SH-SY5Y (cell line): ENCODE measurements around the gene SSBP1.

ENCODE experiments used
- GATA2 ChIP-seq: IDR thresholded peaks from 2 replicates; pipeline ENCODE4 v1.6.1; 2011; ENCODE audit warnings: mild to moderate bottlenecking, low read depth, low read length
- GATA3 ChIP-seq: IDR thresholded peaks from 2 replicates; pipeline ENCODE4 v1.6.1; 2011; ENCODE audit warnings: low read depth, mild to moderate bottlenecking, low read length, moderate library complexity

The SSBP1 gene

DNA sequence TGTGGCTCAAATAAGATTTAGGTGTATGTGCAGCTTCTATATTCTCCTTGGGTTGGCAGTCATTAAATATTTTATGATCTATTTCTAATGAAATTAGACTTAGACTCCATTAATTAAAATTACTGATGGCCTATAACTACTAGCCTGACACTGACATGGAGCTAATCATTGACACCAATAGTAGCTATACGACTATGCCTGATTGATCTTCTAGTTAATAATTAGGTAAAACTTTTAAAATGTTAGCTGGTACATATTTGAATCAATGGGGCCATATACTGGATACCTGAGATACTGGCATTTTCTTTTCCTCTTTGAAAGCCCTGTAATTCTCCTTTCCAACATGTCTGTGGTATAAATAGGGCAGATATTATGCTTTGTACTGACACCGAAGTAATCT lies 15.6 kb upstream of the SSBP1 start:
- TF ChIP-seq GATA2 (no peak), GATA3 (no peak)

DNA sequence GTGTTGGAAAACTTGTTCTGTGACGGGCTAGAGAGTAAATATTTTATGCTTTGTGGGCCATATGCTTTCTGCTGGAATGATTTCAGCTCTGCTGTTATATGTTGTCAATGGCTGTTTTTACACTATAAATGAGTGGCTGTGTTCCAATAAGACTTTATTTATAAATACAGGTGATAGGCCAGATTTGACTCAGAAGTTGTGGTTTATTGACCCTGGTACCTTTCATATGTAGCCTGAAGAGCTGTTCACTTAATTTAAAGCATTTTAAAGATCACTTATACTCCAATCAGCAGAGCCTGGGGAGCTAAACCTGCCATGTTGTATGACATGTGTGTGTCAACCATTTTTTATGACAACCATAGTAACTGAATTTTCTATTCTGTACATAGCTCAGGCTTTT lies 9.1 kb upstream of the SSBP1 start:
- TF ChIP-seq GATA2 (no peak), GATA3 (no peak)

- TF ChIP-seq GATA3 (no peak), GATA2 (no peak)
These were observed 6.5 kb upstream of the SSBP1 start for GRCh38 chr7:141731476-141732149.

DNA sequence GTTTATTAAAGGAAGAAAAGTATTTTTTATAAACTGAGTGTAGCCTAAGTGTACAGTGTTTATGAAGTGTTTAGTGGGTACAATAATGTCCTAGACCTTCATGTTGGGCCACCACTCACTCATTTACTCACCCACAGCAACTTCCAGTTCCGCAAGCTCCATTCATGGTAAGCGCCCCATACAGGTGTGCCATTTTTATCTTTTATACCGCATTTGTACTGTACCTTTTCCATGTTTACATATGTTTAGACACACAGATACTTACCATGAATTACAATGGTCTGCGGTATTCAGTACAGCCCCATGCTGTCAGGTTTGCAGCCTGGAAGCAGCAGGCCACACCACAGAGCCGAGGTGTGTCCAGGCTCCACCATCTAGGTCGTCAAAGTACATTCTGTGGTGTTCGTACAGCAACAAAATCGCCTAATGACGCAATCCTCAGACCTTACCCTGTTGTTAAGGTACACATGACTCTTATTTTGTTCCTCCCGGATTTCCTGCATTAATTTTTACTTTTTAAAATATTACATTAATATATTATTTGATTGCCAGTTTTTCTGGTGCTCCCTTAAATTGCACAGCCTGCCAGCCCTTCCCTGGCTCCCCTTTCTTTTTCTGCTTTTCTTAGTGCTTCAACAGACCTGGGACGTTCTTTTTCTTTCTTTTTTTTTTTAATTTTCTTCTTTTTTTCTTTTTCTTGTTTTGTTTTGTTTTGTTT lies 881 bp upstream of the SSBP1 start:
- TF ChIP-seq GATA2 (no peak), GATA3 (no peak)

GRCh38 chr7:141738592-141739013 lies 445 bp downstream of the SSBP1 start:
- TF ChIP-seq GATA2 (no peak), GATA3 (no peak)

GRCh38 chr7:141739250-141739649 lies 1.1 kb downstream of the SSBP1 start:
- TF ChIP-seq GATA3 (no peak), GATA2 (no peak)

DNA sequence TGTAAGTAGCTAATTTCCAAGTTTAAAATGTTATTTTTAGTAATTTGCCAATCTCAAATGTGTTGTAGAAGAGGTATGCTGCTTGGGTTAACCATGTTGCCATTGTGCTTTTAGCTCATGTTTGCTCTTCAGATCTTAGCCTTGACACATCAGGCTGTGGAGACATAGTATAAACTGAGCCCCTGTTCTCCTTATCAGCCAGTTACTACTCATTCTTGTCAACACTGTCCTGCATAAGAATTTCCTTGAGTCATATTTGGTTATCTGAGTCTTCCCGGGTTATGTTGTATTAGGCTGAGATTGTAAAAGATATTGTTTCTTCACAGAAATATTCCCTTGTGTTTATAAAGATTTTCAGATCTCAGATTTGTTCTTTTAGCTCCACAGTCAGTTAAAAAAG lies 4.1 kb downstream of the SSBP1 start:
- TF ChIP-seq GATA2: no peak
- no peak for TF ChIP-seq GATA3

- TF ChIP-seq GATA2 (no peak), GATA3 (no peak)
These were observed 6.0 kb downstream of the SSBP1 start for GRCh38 chr7:141744131-141744530.

- TF ChIP-seq GATA3 (no peak), GATA2 (no peak)
These were observed 10.2 kb downstream of the SSBP1 start for GRCh38 chr7:141748396-141748795.

- no peak for TF ChIP-seq GATA2
- TF ChIP-seq GATA3: no peak
These were observed 14.5 kb downstream of the SSBP1 start for GRCh38 chr7:141752634-141753033.

DNA sequence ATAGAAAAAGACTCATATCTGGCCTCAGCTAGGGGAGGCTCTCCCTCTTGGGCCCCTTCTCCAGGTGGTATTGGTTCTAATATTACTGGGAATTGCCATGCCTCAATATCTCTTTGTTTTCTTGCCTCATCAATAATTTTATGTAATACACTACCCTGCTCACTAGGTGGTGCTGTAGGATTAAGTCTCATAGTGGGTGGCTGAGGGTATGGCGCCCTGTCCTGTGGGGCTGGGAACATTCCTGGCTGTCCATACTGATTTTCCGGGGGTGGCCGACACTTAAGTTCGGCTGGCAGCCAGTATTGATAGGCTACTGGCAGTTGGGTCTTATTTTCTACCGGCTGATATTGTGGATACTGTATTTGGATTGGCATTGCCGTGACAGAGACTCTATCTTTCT lies 16.8 kb downstream of the SSBP1 start:
- TF ChIP-seq GATA2 (no peak), GATA3 (no peak)

DNA sequence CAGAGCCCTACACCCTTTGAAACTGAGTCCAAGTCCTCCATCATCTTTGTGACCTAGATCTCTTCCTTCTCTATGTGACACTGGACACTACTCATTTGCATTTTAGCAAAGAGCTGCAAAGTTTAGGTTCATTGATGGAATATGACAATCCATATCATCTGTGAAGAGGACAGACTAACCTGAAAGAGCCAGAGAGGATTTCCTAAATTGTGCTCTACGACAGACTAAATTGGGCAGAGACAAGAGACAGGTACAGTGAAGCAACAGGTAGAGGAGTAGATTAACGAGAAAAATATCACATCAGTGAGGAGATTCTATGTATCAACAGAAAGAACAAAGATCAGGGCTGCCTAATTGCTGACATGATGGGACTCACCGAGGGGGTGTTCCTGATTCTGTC lies 25.6 kb downstream of the SSBP1 start, which contains the start of gene TAS2R3:
Gene TAS2R3 (plus strand): TSS at position 301 of the 400 bp plus-strand sequence. CDS start 62 bp downstream, at position 363.
- TF ChIP-seq GATA2: no peak
- no peak for TF ChIP-seq GATA3

GRCh38 chr7:141776374-141776773 lies 38.2 kb downstream of the SSBP1 start, which contains the start of gene TAS2R4:
TAS2R4 (plus strand) TSS chr7:141776674; CDS start chr7:141778489, 1,815 bp downstream.
- TF ChIP-seq GATA3 (no peak), GATA2 (no peak)

GRCh38 chr7:141785706-141786552 lies 47.8 kb downstream of the SSBP1 start:
- TF ChIP-seq GATA3 (no peak), GATA2 (no peak)
